GM12873 (cell line): Measurements from ENCODE around the gene WARS2.
A peak's percentile ranks its signal among the peaks of the same experiment; 100 is the strongest.

ENCODE experiments used
- TF ChIP-seq, protein P1 (sequence below): IDR thresholded peaks from 2 replicates; pipeline ENCODE4 v1.5.1; 2012; ENCODE audit warnings: low read depth, mild to moderate bottlenecking, moderate library complexity, low read length, control low read depth; ENCODE audit not compliant: insufficient read depth; ENCODE audit errors: missing control alignments

WARS2 gene

DNA sequence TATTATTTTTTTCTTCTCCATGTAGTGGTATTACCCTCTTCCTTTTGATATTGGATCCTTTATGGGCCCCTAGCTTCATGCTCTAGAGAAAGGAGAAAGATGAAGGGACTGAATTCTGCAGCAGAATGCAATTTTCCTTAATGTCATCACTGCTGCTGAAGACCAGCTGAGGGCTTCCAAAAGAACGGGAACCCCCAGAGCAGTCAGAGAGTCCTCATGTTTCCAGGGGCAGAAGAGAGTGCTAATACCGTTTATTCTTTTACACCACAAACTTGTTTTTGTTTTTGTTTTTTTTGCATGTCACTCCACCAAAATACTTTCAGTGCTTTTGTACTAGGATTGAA is 131.2 kb downstream of the WARS2 start:
- TF ChIP-seq, protein P1, sequence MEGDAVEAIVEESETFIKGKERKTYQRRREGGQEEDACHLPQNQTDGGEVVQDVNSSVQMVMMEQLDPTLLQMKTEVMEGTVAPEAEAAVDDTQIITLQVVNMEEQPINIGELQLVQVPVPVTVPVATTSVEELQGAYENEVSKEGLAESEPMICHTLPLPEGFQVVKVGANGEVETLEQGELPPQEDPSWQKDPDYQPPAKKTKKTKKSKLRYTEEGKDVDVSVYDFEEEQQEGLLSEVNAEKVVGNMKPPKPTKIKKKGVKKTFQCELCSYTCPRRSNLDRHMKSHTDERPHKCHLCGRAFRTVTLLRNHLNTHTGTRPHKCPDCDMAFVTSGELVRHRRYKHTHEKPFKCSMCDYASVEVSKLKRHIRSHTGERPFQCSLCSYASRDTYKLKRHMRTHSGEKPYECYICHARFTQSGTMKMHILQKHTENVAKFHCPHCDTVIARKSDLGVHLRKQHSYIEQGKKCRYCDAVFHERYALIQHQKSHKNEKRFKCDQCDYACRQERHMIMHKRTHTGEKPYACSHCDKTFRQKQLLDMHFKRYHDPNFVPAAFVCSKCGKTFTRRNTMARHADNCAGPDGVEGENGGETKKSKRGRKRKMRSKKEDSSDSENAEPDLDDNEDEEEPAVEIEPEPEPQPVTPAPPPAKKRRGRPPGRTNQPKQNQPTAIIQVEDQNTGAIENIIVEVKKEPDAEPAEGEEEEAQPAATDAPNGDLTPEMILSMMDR = no peak

- TF ChIP-seq, protein P1 = peak; percentile 50
Measured at GRCh38 chr1:119008483-119009311, 131.8 kb downstream of the WARS2 start.

DNA sequence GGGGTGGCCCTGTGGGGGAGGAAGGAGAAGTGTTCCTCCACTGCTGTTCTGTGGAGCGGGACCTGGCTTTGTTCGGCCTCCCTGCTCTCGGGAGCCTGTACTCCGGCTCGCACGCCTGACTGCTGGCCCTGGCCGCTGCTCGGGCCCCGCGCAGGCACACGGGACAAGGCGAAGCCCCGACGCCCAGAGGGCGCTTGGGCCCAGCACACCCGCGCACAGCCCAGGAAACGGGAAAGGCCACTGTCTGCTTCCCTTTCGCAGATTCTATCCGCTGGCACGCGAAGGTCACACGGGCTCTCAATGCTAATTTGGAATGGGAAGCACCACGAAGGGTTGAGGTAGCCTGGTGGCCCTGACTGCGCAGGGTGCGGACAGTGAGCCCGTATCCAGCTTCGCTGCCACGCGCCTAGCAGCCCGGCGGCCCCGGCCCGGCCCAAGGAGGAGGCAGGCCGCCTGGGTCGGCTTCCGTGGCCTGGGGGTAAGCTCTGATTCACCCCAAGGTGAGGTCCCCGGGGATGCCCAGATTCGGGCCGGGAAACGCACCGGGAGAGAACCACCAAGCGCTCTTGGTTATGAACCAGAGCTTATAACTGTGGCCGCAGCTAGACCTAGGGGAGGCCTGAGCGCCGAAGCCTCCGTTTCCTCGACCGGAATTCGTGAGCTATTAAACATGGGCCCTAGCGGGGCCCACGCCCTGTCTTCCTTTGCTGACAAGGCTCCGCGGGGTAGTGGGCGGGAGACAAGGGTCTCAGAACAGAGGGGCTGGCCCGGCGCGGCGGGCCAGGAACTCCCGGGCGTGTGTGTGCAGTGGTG is 132.6 kb downstream of the WARS2 start:
- TF ChIP-seq, protein P1 = no peak

DNA sequence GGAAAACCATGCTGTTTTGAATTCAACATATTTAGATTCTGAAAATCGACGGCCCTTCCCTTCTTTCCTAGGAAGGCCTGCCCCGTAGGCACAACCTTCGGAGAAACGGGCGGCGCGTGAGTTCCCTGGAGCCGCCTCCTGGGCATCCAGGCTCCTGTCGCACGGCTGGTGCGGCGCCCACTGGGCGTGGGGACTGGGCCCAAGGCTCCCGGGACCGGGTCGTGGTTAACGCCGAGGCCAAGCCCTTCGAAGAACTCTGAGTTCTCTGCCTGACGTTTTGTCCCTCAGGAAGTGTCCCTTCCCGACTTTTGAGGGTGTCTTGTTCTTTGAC is 133.1 kb downstream of the WARS2 start:
- TF ChIP-seq, protein P1 = no peak

GRCh38 chr1:119006406-119007279 is 133.8 kb downstream of the WARS2 start:
- TF ChIP-seq, protein P1 = no peak

- TF ChIP-seq, protein P1 = no peak
Measured at GRCh38 chr1:119005724-119006405, 134.6 kb downstream of the WARS2 start.

DNA sequence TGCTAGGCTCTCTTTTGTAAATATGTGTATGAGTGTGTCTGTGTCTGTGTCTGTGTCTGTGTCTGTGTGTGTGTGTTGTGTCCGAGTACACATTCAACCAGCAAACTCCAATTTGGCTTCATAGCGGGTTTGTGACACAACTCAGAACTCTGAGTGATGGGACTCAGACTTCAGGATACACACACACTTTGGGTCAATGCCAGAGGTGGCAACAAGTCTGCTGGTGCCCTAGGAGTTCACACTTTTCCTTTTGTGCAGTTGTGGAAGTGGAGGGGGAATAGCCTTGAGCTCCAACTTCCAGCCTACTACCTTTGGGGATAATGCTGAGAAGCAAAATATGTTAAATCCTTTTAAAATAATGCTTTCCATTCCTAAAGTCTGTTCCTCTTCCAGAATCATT is 135.7 kb downstream of the WARS2 start:
- TF ChIP-seq, protein P1 = no peak
